HCT116 (cell line): Measurements from ENCODE around the gene DLG5. TPM values are rescaled to one million over a fixed set of nuclear protein-coding genes. Genes with fewer than 3 reads are reported as not detected.

Experiments
- ATAC-seq: fragments of 200-7000 bp; cut with Tn5 transposase; 2 replicates; pipeline ENCODE4 v1.9.1; 2020; ENCODE audit warnings: mild to moderate bottlenecking, moderate library complexity
- BruUV-seq: library from RNA; stranded (reverse); fragments of 400-500 nt; replicated peaks from 2 replicates; lab custom pipeline; 2021; lab: Mats Ljungman, UMichigan
- CTCF ChIA-PET: fragments of 300-600 bp; sonication (Branson Sonifier 250); formaldehyde crosslinking; loops from one replicate; lab custom pipeline; 2021; ENCODE audit warnings: antibody characterized with exemption; lab: Charles Lee
- POLR2A ChIA-PET: fragments of 300-600, 350-600 bp; sonication (Branson Sonifier 250); formaldehyde crosslinking; loops from one replicate; lab custom pipeline; 2021; ENCODE audit warnings: antibody characterized with exemption; lab: Charles Lee
- RAD21 ChIA-PET, 2 experiments: fragments of 300-600 bp; sonication (Branson Sonifier 250); formaldehyde crosslinking; loops; one replicate each; lab custom pipeline; 2023; ENCODE audit warnings: low total read pairs in 2 of 2; ENCODE audit not compliant: uncharacterized antibody in 2 of 2, unreplicated experiment in 2 of 2, low non-redundant PET in 1 of 2; lab: Charles Lee
- DNase-seq: peaks from one replicate; pipeline ENCODE4 v3.0.0-alpha.2; 2010; ENCODE audit warnings: low read depth, low spot score
- H2AFZ ChIP-seq: fragments of 200-600 bp; shearing (Covaris generic), sonication (generic); 2 replicates; pipeline ENCODE4 v1.6.1; 2017; ENCODE audit warnings: low read depth, mixed run types, mixed read lengths, antibody characterized with exemption, low read length; ENCODE audit not compliant: poor library complexity, severe bottlenecking
- H3K27ac ChIP-seq: 2 replicates; pipeline ENCODE4 v1.5.1; 2012; ENCODE audit warnings: low read depth, low read length
- H3K27me3 ChIP-seq: fragments of 200-600 bp; sonication (generic); 2 replicates; pipeline ENCODE4 v1.6.1; 2016; ENCODE audit warnings: mixed run types, low read length, mixed read lengths; ENCODE audit not compliant: insufficient read depth
- H3K36me3 ChIP-seq, 2 experiments: fragments of 200-500 bp in 1 of 2; fragments of 200-600 bp in 1 of 2; sonication (Bioruptor generic) in 1 of 2; sonication (generic) in 1 of 2; 2 replicates each; pipeline versions ENCODE4 v1.5.1 to v1.6.1; 2014 to 2016; ENCODE audit warnings: low read length in 2 of 2, inconsistent platforms in 1 of 2, mixed read lengths in 1 of 2, mixed run types in 1 of 2; ENCODE audit not compliant: insufficient read depth in 2 of 2, control insufficient read depth in 1 of 2
- H3K4me1 ChIP-seq, 2 experiments: fragments of 200-600 bp in 1 of 2; sonication (generic) in 1 of 2; 2 replicates each; pipeline versions ENCODE4 v1.5.1 to v1.6.1; 2012 to 2017; ENCODE audit warnings: low read length in 2 of 2, inconsistent platforms in 1 of 2, mild to moderate bottlenecking in 1 of 2, mixed read lengths in 1 of 2, mixed run types in 1 of 2, moderate library complexity in 1 of 2; ENCODE audit not compliant: insufficient read depth in 2 of 2, control insufficient read depth in 1 of 2
- H3K4me2 ChIP-seq: fragments of 200-600 bp; sonication (generic); 2 replicates; pipeline ENCODE4 v1.6.1; 2017; ENCODE audit warnings: mixed run types, low read length, mixed read lengths
- H3K4me3 ChIP-seq, 2 experiments: fragments of 200-600 bp in 1 of 2; sonication (generic) in 1 of 2; replicated peaks in 1 of 2; 2 replicates each; pipeline ENCODE4 v1.5.1; 2011 to 2016; ENCODE audit warnings: low read length in 2 of 2, control low read depth in 1 of 2, low read depth in 1 of 2, mild to moderate bottlenecking in 1 of 2, mixed read lengths in 1 of 2, mixed run types in 1 of 2
- H3K79me2 ChIP-seq: fragments of 200-600 bp; sonication (generic); 2 replicates; pipeline ENCODE4 v1.6.1; 2017; ENCODE audit warnings: mild to moderate bottlenecking, mixed run types, low read length, moderate library complexity, mixed read lengths; ENCODE audit not compliant: insufficient read depth
- H3K9ac ChIP-seq: fragments of 200-600 bp; sonication (generic); 2 replicates; pipeline ENCODE4 v1.6.1; 2016; ENCODE audit warnings: low read length, mixed read lengths
- H3K9me2 ChIP-seq: fragments of 200-600 bp; sonication (generic), shearing (Covaris generic); 2 replicates; pipeline ENCODE4 v1.6.1; 2017; ENCODE audit warnings: mixed run types, mild to moderate bottlenecking, moderate library complexity; ENCODE audit not compliant: insufficient read depth
- H3K9me3 ChIP-seq, 2 experiments: fragments of 200-500 bp in 1 of 2; fragments of 200-600 bp in 1 of 2; sonication (Bioruptor generic) in 1 of 2; sonication (generic) in 1 of 2; 2 replicates each; pipeline ENCODE4 v1.6.1; 2014 to 2017; ENCODE audit warnings: low read length in 2 of 2, mixed read lengths in 2 of 2, inconsistent platforms in 1 of 2, low read depth in 1 of 2, mild to moderate bottlenecking in 1 of 2, mixed run types in 1 of 2, moderate library complexity in 1 of 2; ENCODE audit not compliant: control insufficient read depth in 1 of 2, insufficient read depth in 1 of 2
- H4K20me1 ChIP-seq: fragments of 200-600 bp; sonication (generic), shearing (Covaris generic); 2 replicates; pipeline ENCODE4 v1.6.1; 2017; ENCODE audit warnings: mixed run types, mild to moderate bottlenecking, moderate library complexity; ENCODE audit not compliant: insufficient read depth
- ATF3 ChIP-seq: IDR thresholded peaks from 2 replicates; pipeline ENCODE4 v1.6.1; 2012
- CEBPB ChIP-seq: IDR thresholded peaks from 2 replicates; pipeline ENCODE4 v1.6.1; 2012; ENCODE audit warnings: low read depth
- EZH2 ChIP-seq: fragments of 200-600 bp; sonication (generic); IDR thresholded peaks from 2 replicates; pipeline ENCODE4 v1.6.1; 2017; ENCODE audit warnings: antibody characterized with exemption, mixed run types
- EZH2phosphoT487 ChIP-seq: fragments of 200-600 bp; IDR thresholded peaks from 2 replicates; pipeline ENCODE4 v1.6.1; 2018; ENCODE audit warnings: antibody characterized with exemption, borderline replicate concordance
- FOSL1 ChIP-seq: IDR thresholded peaks from 2 replicates; pipeline ENCODE4 v1.6.1; 2012; ENCODE audit warnings: low read depth
- JUND ChIP-seq: IDR thresholded peaks from 2 replicates; pipeline ENCODE4 v1.6.1; 2012
- POLR2AphosphoS5 ChIP-seq: IDR thresholded peaks from 2 replicates; pipeline ENCODE4 v1.6.1; 2011; ENCODE audit warnings: mild to moderate bottlenecking, low read depth, low read length, moderate library complexity
- RAD21 ChIP-seq: IDR thresholded peaks from 2 replicates; pipeline ENCODE4 v1.6.1; 2012; ENCODE audit warnings: low read depth, mild to moderate bottlenecking
- REST ChIP-seq: IDR thresholded peaks from 2 replicates; pipeline ENCODE4 v1.6.1; 2012; ENCODE audit warnings: low read depth
- SIN3A ChIP-seq: IDR thresholded peaks from 2 replicates; pipeline ENCODE4 v1.6.1; 2012; ENCODE audit warnings: low read depth
- SRF ChIP-seq: IDR thresholded peaks from 2 replicates; pipeline ENCODE4 v1.6.1; 2012; ENCODE audit warnings: low read depth
- TCF7L2 ChIP-seq: IDR thresholded peaks from 2 replicates; pipeline ENCODE4 v1.7.0; 2011; ENCODE audit warnings: borderline replicate concordance, inconsistent platforms; ENCODE audit not compliant: insufficient read depth, insufficient read length; ENCODE audit errors: extremely low read depth
- YY1 ChIP-seq: IDR thresholded peaks from 2 replicates; pipeline ENCODE4 v1.6.1; 2011; ENCODE audit warnings: low read length, low read depth, moderate library complexity, mild to moderate bottlenecking; ENCODE audit not compliant: insufficient replicate concordance; ENCODE audit errors: extremely low read depth
- ZBTB33 ChIP-seq: IDR thresholded peaks from 2 replicates; pipeline ENCODE4 v1.6.1; 2011; ENCODE audit warnings: mild to moderate bottlenecking, low read length, moderate library complexity; ENCODE audit not compliant: insufficient replicate concordance; ENCODE audit errors: extremely low read depth
- ZFX ChIP-seq: fragments of 450-650 bp; IDR thresholded peaks from 2 replicates; pipeline ENCODE4 v1.6.1; 2017
- ZNF274 ChIP-seq: fragments of 200-500 bp; sonication (Bioruptor generic); IDR thresholded peaks from 2 replicates; pipeline ENCODE4 v1.6.1; 2014; ENCODE audit warnings: mild to moderate bottlenecking, low read depth, low read length, inconsistent platforms
- intact Hi-C: fragments of 100-400 bp; cut with micrococcal nuclease; formaldehyde crosslinking; loops from 2 replicates; pipeline ENCODE4 v1.10.0; 2022
- total RNA-seq: library from RNA; stranded (reverse); gene quantifications from one replicate; pipeline ENCODE4 v1.2.1, GENCODE V29; 2021; ENCODE audit not compliant: unreplicated experiment

Gene DLG5
- total RNA-seq, 1 experiment from 2014 or later: 44.8 TPM

- RAD21 ChIA-PET: no interaction called here
- DNase-seq: no peak
- Histone ChIP-seq H3K9ac (no peak overlapping the region), H3K9me2 (no peaks in the 10 kb centered on the region), H3K9me3 (no peaks in the 10 kb centered on the region), H4K20me1 (no peaks in the 10 kb centered on the region), H3K27me3 (no peaks in the 10 kb centered on the region), H3K36me3 (peaks cover 12 to 20% of the 10 kb centered on the region in 2 experiments; a peak in 3 of 4 replicates), H3K79me2 (no peaks in the 10 kb centered on the region), H3K4me2 (no peak overlapping the region), H3K4me1 (no peaks in the 10 kb centered on the region), H2AFZ (no peak overlapping the region), H3K4me3 (no peak overlapping the region), H3K27ac (no peak overlapping the region)
- intact Hi-C loops: no loop called here
- TF ChIP-seq ATF3 (no peak), EZH2phosphoT487 (no peak), CEBPB (no peak), YY1 (no peak), ZNF274 (no peak), EZH2 (no peak), FOSL1 (no peak), POLR2AphosphoS5 (no peak), JUND (no peak)
- CTCF ChIA-PET: no interaction called here
- POLR2A ChIA-PET: no interaction called here
- no peak for ATAC-seq
- no TSS peak for BruUV-seq
Measured at GRCh38 chr10:77821551-77821950, 105.0 kb downstream of the DLG5 start.

- Histone ChIP-seq H3K27ac (no peak overlapping the region), H2AFZ (no peak overlapping the region), H3K9me2 (no peaks in the 10 kb centered on the region), H3K9me3 (no peaks in the 10 kb centered on the region), H4K20me1 (no peaks in the 10 kb centered on the region), H3K4me2 (no peak overlapping the region), H3K27me3 (no peaks in the 10 kb centered on the region), H3K4me3 (no peak overlapping the region), H3K36me3 (peaks cover 12 to 20% of the 10 kb centered on the region in 2 experiments; a peak in 3 of 4 replicates), H3K79me2 (no peaks in the 10 kb centered on the region), H3K4me1 (no peaks in the 10 kb centered on the region), H3K9ac (no peak overlapping the region)
- ATAC-seq (no peak), DNase-seq (no peak)
- intact Hi-C loops: no loop called here
- RAD21 ChIA-PET: no interaction called here
- POLR2A ChIA-PET: no interaction called here
- CTCF ChIA-PET: no interaction called here
- TF ChIP-seq SIN3A: no peak
- TF ChIP-seq ATF3: no peak
- no peak for TF ChIP-seq REST
- no peak for TF ChIP-seq FOSL1
- no peak for TF ChIP-seq SRF
- TF ChIP-seq JUND: no peak
- TF ChIP-seq ZNF274: no peak
- no peak for TF ChIP-seq POLR2AphosphoS5
- no peak for TF ChIP-seq ZBTB33
- TF ChIP-seq TCF7L2: no peak
- no peak for TF ChIP-seq ZFX
- no peak for TF ChIP-seq RAD21
- BruUV-seq: no TSS peak
Measured at GRCh38 chr10:77821036-77821435, 105.5 kb downstream of the DLG5 start.
